Hematopoietic multipotent progenitor cell treated with erythropoietin and hydrocortisone succinate and interleukin-3 and kit ligand, for 6 days (in vitro differentiated cells): ENCODE results near the gene OTX1.
A peak's percentile ranks its signal among the peaks of the same experiment; 100 is the strongest.
"Not testable (repeated sequence)": the region's sequence is repeated elsewhere in the genome, so short reads cannot be mapped to it uniquely, and the experiment has no call there.

Source experiments
- DNase-seq: peaks from one replicate; pipeline ENCODE4 v3.0.0-alpha.2; 2015

Gene OTX1

GRCh38 chr2:63059793-63060471 is 9.3 kb downstream of the OTX1 start:
- peak; percentile 49 for DNase-seq

GRCh38 chr2:63060472-63060991 is 9.9 kb downstream of the OTX1 start:
- no peak for DNase-seq

GRCh38 chr2:63064197-63064596 is 13.6 kb downstream of the OTX1 start:
- DNase-seq: no peak

- no peak for DNase-seq
Measured at GRCh38 chr2:63064661-63065060, 14.0 kb downstream of the OTX1 start.

- no peak for DNase-seq
Measured at GRCh38 chr2:63066265-63066664, 15.6 kb downstream of the OTX1 start.

GRCh38 chr2:63066838-63067237 is 16.2 kb downstream of the OTX1 start:
- DNase-seq: no peak

GRCh38 chr2:63071664-63072063 is 21.0 kb downstream of the OTX1 start:
- no peak for DNase-seq

GRCh38 chr2:63073994-63074393 is 23.4 kb downstream of the OTX1 start:
- DNase-seq: no peak

- not testable (repeated sequence) for DNase-seq
Measured at GRCh38 chr2:63074399-63074798, 23.8 kb downstream of the OTX1 start.

GRCh38 chr2:63078852-63079606 is 28.4 kb downstream of the OTX1 start:
- peak; percentile 64 for DNase-seq

- no peak for DNase-seq
Measured at GRCh38 chr2:63081404-63081803, 30.8 kb downstream of the OTX1 start.

GRCh38 chr2:63086687-63087086 is 36.1 kb downstream of the OTX1 start:
- DNase-seq: no peak

GRCh38 chr2:63092401-63092800 is 41.8 kb downstream of the OTX1 start:
- DNase-seq: no peak

- DNase-seq: no peak
Measured at GRCh38 chr2:63092857-63093256, 42.2 kb downstream of the OTX1 start.

- DNase-seq: no peak
Measured at GRCh38 chr2:63093502-63093901, 42.9 kb downstream of the OTX1 start.

GRCh38 chr2:63096491-63096890 is 45.9 kb downstream of the OTX1 start:
- DNase-seq: no peak

- DNase-seq: no peak
Measured at GRCh38 chr2:63099032-63099431, 48.4 kb downstream of the OTX1 start.

- DNase-seq: no peak
Measured at GRCh38 chr2:63101954-63102353, 51.3 kb downstream of the OTX1 start.

- DNase-seq: no peak
Measured at GRCh38 chr2:63104482-63104881, 53.9 kb downstream of the OTX1 start.
